Smooth muscle cell (in vitro differentiated cells): Measurements from ENCODE around the gene IP6K1. TPM values are rescaled to one million over a fixed set of nuclear protein-coding genes. Genes with fewer than 3 reads are reported as not detected.
A peak's percentile ranks its signal among the peaks of the same experiment; 100 is the strongest.

ENCODE experiments used
- DNase-seq: peaks from one replicate; lab custom pipeline; 2025; ENCODE audit not compliant: unreplicated experiment; lab: John Stamatoyannopoulos, UW
- H2AFZ ChIP-seq: fragments of 200-600 bp; sonication (generic); 2 replicates; pipeline ENCODE4 v1.6.0; 2016; ENCODE audit warnings: antibody characterized with exemption, low read depth, mild to moderate bottlenecking
- H3F3A ChIP-seq: fragments of 200-600 bp; sonication (generic); 2 replicates; pipeline ENCODE4 v1.6.0; 2017; ENCODE audit warnings: antibody characterized with exemption, low read depth
- H3K27ac ChIP-seq: fragments of 200-600 bp; sonication (generic); 2 replicates; pipeline ENCODE4 v1.5.1; 2016; ENCODE audit warnings: low read depth, mild to moderate bottlenecking
- H3K27me3 ChIP-seq: fragments of 200-600 bp; sonication (generic); 2 replicates; pipeline ENCODE4 v1.6.1; 2016; ENCODE audit warnings: low read depth, mild to moderate bottlenecking
- H3K36me3 ChIP-seq: fragments of 200-600 bp; sonication (generic); 2 replicates; pipeline ENCODE4 v1.5.1; 2016; ENCODE audit warnings: low read depth
- H3K4me1 ChIP-seq: fragments of 200-600 bp; sonication (generic); 2 replicates; pipeline ENCODE4 v1.5.1; 2016; ENCODE audit warnings: low read depth
- H3K4me2 ChIP-seq: fragments of 200-600 bp; sonication (generic); 2 replicates; pipeline ENCODE4 v1.6.0; 2016; ENCODE audit warnings: mild to moderate bottlenecking
- H3K4me3 ChIP-seq: fragments of 200-600 bp; sonication (generic); 2 replicates; pipeline ENCODE4 v1.5.1; 2016; ENCODE audit warnings: mild to moderate bottlenecking
- H3K79me2 ChIP-seq: fragments of 200-600 bp; sonication (generic); 2 replicates; pipeline ENCODE4 v1.6.0; 2016; ENCODE audit warnings: low read depth, mild to moderate bottlenecking
- H3K9ac ChIP-seq: fragments of 200-600 bp; sonication (generic); 2 replicates; pipeline ENCODE4 v1.6.0; 2016; ENCODE audit warnings: low read depth
- H3K9me3 ChIP-seq: fragments of 200-600 bp; sonication (generic); replicated peaks from 2 replicates; pipeline ENCODE4 v1.5.1; 2016; ENCODE audit warnings: low read depth
- H4K20me1 ChIP-seq: fragments of 200-600 bp; sonication (generic); 2 replicates; pipeline ENCODE4 v1.6.0; 2016; ENCODE audit warnings: low read depth
- WGBS: methylation state at CpG from one replicate; pipeline ENCODE4 v1.1.7; 2016; ENCODE audit warnings: low lambda C conversion rate; 5-methylcytosine and 5-hydroxymethylcytosine counted together
- polyA plus RNA-seq: library from polyadenylated mRNA; unstranded; fragments of >200 nt; fragmentation: Nextera tagmentation; extraction: Ambion mirVana; gene quantifications from 2 replicates; pipeline ENCODE4 v1.2.1, GENCODE V29; 2016
- total RNA-seq: library from RNA; depleted of rRNA; stranded (reverse); fragments of >200 nt; gene quantifications from 2 replicates; pipeline ENCODE4 v1.2.3, GENCODE V29; 2014
- TF ChIP-seq, protein P1 (sequence below): fragments of 200-600 bp; sonication (generic); IDR thresholded peaks from 2 replicates; pipeline ENCODE4 v1.5.1; 2017; ENCODE audit warnings: borderline replicate concordance, mild to moderate bottlenecking, antibody characterized with exemption; ENCODE audit not compliant: insufficient read depth, poor library complexity, severe bottlenecking

IP6K1 gene
- total and polyA plus RNA-seq, 2 experiments from 2014 or later, result 23.0 to 31.1 TPM

DNA sequence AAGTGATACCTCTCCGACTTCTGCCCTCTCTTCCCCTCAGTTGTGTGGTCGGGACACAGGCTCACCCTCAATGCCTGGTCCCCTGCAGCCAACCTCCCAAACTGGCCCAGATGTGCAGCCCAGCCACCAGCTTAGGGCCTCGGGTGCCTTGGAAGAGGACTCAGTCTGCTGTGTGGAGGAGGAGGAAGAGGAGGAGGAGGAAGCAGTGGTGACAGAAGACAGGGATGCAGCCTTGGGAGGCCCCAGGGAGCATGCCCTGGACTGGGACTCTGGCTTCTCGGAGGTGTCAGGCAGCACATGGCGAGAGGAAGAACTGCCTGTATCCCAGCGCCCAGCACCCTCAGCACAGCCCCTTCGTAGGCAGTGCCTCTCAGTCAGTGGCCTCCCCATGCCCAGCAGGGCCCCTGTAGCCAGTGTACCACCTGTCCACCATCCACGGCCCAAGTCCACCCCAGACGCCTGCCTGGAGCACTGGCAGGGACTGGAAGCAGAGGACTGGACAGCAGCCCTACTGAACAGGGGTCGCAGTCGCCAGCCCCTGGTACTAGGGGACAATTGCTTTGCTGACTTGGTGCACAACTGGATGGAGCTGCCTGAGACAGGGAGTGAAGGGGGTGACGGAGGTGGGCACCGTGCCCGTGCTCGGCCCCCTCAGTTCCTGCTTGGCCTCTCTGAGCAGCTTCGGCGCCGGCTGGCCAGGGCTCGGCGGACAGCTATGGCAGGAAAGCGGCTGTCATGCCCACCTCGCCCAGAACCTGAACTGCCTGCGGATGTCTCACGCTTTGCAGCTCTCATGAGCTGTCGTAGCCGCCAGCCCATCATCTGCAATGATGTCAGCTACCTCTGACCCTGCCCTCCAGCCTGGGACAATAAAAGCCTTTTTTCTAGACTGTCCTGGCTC is 18.0 kb upstream of the IP6K1 start:
- WGBS, result 79% methylated on average over 26 of the region's 26 CpGs
- peaks cover 6% of the 10 kb centered on the region for H3K4me1 ChIP-seq
- no peaks in the 10 kb centered on the region for H4K20me1 ChIP-seq
- TF ChIP-seq, protein P1, sequence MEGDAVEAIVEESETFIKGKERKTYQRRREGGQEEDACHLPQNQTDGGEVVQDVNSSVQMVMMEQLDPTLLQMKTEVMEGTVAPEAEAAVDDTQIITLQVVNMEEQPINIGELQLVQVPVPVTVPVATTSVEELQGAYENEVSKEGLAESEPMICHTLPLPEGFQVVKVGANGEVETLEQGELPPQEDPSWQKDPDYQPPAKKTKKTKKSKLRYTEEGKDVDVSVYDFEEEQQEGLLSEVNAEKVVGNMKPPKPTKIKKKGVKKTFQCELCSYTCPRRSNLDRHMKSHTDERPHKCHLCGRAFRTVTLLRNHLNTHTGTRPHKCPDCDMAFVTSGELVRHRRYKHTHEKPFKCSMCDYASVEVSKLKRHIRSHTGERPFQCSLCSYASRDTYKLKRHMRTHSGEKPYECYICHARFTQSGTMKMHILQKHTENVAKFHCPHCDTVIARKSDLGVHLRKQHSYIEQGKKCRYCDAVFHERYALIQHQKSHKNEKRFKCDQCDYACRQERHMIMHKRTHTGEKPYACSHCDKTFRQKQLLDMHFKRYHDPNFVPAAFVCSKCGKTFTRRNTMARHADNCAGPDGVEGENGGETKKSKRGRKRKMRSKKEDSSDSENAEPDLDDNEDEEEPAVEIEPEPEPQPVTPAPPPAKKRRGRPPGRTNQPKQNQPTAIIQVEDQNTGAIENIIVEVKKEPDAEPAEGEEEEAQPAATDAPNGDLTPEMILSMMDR, result no peak
- no peaks in the 10 kb centered on the region for H3K79me2 ChIP-seq
- H3K27me3 ChIP-seq, result no peaks in the 10 kb centered on the region
- no peak overlapping the region for H3K27ac ChIP-seq
- no peak overlapping the region for H3K9ac ChIP-seq
- no peak for DNase-seq
- H2AFZ ChIP-seq, result no peak overlapping the region
- no peaks in the 10 kb centered on the region for H3F3A ChIP-seq
- H3K4me3 ChIP-seq, result peak overlapping the region; percentile 79
- no peaks in the 10 kb centered on the region for H3K36me3 ChIP-seq
- no peaks in the 10 kb centered on the region for H3K9me3 ChIP-seq
- H3K4me2 ChIP-seq, result peak overlapping the region; percentile 87

GRCh38 chr3:49803465-49804140 is 17.3 kb upstream of the IP6K1 start:
- Histone ChIP-seq H3K9ac (peak overlapping the region; percentile 8), H3K4me2 (peak overlapping the region; percentile 87), H3K27ac (peak overlapping the region; percentile 40), H3K9me3 (no peaks in the 10 kb centered on the region), H3K36me3 (no peaks in the 10 kb centered on the region), H4K20me1 (no peaks in the 10 kb centered on the region), H3K27me3 (no peaks in the 10 kb centered on the region), H2AFZ (peak overlapping the region; percentile 94), H3K79me2 (no peaks in the 10 kb centered on the region), H3K4me1 (peaks cover 6% of the 10 kb centered on the region), H3F3A (no peaks in the 10 kb centered on the region), H3K4me3 (peak overlapping the region; percentile 79)
- 16% methylated on average over 25 of the region's 41 CpGs for WGBS
- TF ChIP-seq, protein P1, result no peak
- peak; percentile 70 for DNase-seq

GRCh38 chr3:49802719-49803464 is 16.6 kb upstream of the IP6K1 start, which contains the start of gene INKA1:
Gene INKA1 (plus strand): TSS chr3:49803261. CDS start chr3:49803393, 132 bp downstream.
- H3K4me2 ChIP-seq, result peak within 1 kb of the TSS; percentile 87
- H3K27me3 ChIP-seq, result no peaks in the 10 kb centered on the region
- peak; percentile 85 for DNase-seq
- WGBS, result under 1% methylated on average over 36 of the region's 71 CpGs
- peak within 1 kb of the TSS; percentile 94 for H2AFZ ChIP-seq
- no peaks in the 10 kb centered on the region for H3K36me3 ChIP-seq
- peak within 1 kb of the TSS; percentile 79 for H3K4me3 ChIP-seq
- TF ChIP-seq, protein P1, result peak; percentile 75
- peak within 1 kb of the TSS; percentile 40 for H3K27ac ChIP-seq
- no peaks in the 10 kb centered on the region for H3K79me2 ChIP-seq
- H3K4me1 ChIP-seq, result peaks cover 6% of the 10 kb centered on the region
- H3K9me3 ChIP-seq, result no peaks in the 10 kb centered on the region
- no peaks in the 10 kb centered on the region for H4K20me1 ChIP-seq
- peak within 1 kb of the TSS; percentile 8 for H3K9ac ChIP-seq
- H3F3A ChIP-seq, result no peaks in the 10 kb centered on the region
